GM20431 (cell line): Measurements from ENCODE around the gene SPSB3.
"Not testable (repeated sequence)": the region's sequence is repeated elsewhere in the genome, so short reads cannot be mapped to it uniquely, and the experiment has no call there.

Experiments
- in situ Hi-C: fragments of 300-500 bp; cut with MseI, MboI; formaldehyde crosslinking; loops from one replicate; pipeline ENCODE4 v1.15.0; 2020; ENCODE audit warnings: low sequenced_read_pairs; ENCODE audit not compliant: unreplicated experiment

The SPSB3 gene

GRCh38 chr16:1745900-1746692, 36.3 kb downstream of the SPSB3 start:
- in situ Hi-C loops: no loop called here

GRCh38 chr16:1745181-1745899, 37.0 kb downstream of the SPSB3 start:
- in situ Hi-C loops: no loop called here

- in situ Hi-C loops: no loop called here
These were observed 38.0 kb downstream of the SPSB3 start for GRCh38 chr16:1744338-1744840.

- in situ Hi-C loops: no loop called here
These were observed 38.7 kb downstream of the SPSB3 start for GRCh38 chr16:1743376-1744337.

- in situ Hi-C loops: no loop called here
These were observed 40.7 kb downstream of the SPSB3 start for GRCh38 chr16:1741553-1742165.

- in situ Hi-C loops: no loop called here
These were observed 41.4 kb downstream of the SPSB3 start for GRCh38 chr16:1740781-1741490.

- in situ Hi-C loops: no loop called here
These were observed 42.1 kb downstream of the SPSB3 start for GRCh38 chr16:1740234-1740633.

DNA sequence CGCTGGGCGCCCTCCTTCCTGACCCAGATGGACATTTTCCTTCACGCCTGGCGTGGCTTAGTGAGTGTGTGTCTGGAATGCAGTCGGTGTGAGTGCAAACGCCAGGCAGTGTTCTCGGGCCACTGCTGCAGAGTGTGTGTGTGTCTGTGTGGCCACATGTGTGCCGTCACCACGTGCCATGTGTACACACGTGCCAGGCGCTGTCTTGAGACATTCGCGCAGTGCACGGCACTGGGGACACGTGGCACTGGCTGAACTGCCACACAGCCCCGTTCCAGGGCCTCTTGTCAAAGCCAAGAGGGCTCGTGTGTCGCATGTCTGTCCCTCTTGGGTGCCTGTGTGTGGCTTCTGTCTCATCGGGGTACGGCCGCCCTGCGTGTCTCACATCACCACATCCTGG, 47.6 kb downstream of the SPSB3 start:
- in situ Hi-C loops: no loop called here

DNA sequence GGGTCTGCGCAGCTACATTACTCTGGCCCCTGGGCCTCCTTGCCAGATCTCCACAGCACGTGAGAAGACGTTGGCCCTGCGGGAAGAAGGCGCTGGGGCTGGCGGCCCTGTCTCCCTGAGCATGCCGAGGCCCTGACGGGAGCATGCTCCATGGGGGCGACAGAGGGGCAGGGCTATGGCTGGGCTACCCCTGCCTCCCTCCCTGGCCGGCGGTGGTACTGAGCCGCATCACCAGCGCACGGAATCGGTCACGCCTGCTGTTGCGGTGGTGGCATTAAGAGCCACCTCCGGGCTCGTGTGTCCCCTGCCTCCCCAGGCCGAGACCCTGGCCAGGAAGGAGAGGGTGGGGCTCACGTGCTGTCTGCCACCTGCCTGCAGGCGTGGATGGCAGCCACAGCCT, 48.2 kb downstream of the SPSB3 start:
- in situ Hi-C loops: no loop called here

- in situ Hi-C loops: not testable (repeated sequence)
These were observed 49.8 kb downstream of the SPSB3 start for GRCh38 chr16:1732551-1732987.

GRCh38 chr16:1732071-1732470, 50.3 kb downstream of the SPSB3 start:
- in situ Hi-C loops: no loop called here

GRCh38 chr16:1731603-1732002, 50.8 kb downstream of the SPSB3 start:
- in situ Hi-C loops: no loop called here

GRCh38 chr16:1731073-1731472, 51.3 kb downstream of the SPSB3 start:
- in situ Hi-C loops: no loop called here

- in situ Hi-C loops: no loop called here
These were observed 52.9 kb downstream of the SPSB3 start for GRCh38 chr16:1729445-1729844.

- in situ Hi-C loops: no loop called here
These were observed 53.3 kb downstream of the SPSB3 start for GRCh38 chr16:1729026-1729425.

DNA sequence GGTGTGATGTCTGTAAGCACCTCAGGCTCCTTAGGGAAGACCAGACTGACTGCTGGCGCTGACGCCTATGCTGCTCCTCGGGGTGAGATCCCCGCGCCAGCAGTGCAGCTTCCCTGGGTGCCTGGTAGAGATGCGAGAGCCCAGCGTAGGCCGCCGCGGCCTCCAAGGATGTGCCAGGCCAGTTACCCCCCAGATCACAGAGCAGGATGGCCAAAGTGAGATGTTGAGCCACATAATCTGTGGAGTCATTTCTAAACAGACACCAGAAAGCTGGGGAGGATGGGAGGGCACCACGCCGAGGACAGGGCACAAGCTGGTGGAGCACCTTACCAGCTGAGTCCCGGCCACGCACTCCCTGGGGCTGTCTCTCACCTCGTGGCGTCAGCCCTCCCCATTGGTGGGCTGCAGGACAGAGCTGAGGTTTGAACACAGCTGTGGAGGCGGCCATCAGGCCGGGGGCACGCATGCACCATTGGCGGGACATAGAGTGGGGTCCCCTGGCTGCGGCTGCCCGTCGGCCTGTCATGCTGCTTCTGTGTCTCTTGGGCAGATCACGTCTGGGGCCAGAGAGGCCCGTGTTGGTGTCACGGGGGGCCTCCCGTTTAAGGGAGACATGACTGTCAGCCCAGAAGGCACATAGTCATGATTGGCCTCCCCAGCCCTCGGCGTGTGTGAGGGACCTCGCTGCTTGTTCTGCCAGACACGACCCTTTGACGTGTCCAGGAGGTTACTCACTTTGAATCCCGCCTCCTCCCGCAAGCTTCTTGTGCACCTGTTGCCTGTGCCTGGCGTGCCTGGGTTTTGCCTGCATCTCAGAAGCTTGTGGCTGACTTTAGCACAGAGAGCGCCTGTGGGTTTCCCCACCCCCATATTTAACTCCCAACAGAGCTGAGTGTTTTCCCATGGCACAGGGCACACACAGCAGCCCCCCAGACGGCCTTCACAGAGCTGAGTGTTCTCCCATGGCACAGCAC, 54.4 kb downstream of the SPSB3 start:
- in situ Hi-C loops: no loop called here
